GM21786 (cell line): ENCODE data around the gene GZMA.
"Not testable (repeated sequence)": the region's sequence is repeated elsewhere in the genome, so short reads cannot be mapped to it uniquely, and the experiment has no call there.

Experiments
- ATAC-seq: cut with Tn5 transposase; IDR thresholded peaks from one replicate; pipeline ENCODE4 v1.9.1; 2021; ENCODE audit not compliant: unreplicated experiment

The GZMA gene

DNA sequence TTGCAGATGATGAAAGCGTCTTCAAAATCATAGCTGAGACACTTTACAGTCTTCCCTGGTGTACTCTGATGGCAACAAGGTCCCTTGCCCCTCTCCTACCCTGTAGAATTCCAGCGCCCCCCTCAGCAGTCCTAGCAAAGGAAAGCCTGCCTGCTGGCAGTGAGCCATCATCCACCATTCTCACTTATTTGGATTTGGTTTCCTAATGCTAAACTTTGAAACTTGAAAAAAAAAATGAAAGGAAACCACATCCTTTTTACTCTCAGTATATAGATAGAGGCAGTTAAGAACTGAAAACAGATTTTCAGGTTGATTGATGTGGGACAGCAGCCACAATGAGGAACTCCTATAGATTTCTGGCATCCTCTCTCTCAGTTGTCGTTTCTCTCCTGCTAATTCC is at the start of gene GZMA:
Gene GZMA, plus strand, starts transcription at position 299 of the 400 bp plus-strand sequence. Its CDS starts 37 bp downstream, at position 336.
- ATAC-seq, result no peak

DNA sequence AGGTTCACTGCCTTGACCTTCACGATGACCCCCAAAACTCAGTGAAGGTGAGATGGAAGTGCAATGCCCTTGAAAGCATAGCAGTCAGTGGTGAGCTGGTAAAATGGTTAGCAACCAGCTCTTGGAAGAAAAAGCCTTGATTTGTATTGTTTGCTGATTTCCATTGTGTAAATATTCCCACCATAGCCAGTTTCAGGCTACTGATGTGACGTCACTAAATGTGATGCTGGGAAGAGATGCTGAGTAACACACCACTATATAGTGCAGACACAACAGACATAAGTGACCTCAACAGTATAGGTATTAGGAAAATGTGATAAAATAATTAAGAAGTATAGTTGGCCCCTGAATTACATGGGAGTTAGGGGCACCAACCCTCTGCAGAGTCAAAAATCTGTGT is 47.3 kb upstream of the GZMA start:
- ATAC-seq, result no peak

DNA sequence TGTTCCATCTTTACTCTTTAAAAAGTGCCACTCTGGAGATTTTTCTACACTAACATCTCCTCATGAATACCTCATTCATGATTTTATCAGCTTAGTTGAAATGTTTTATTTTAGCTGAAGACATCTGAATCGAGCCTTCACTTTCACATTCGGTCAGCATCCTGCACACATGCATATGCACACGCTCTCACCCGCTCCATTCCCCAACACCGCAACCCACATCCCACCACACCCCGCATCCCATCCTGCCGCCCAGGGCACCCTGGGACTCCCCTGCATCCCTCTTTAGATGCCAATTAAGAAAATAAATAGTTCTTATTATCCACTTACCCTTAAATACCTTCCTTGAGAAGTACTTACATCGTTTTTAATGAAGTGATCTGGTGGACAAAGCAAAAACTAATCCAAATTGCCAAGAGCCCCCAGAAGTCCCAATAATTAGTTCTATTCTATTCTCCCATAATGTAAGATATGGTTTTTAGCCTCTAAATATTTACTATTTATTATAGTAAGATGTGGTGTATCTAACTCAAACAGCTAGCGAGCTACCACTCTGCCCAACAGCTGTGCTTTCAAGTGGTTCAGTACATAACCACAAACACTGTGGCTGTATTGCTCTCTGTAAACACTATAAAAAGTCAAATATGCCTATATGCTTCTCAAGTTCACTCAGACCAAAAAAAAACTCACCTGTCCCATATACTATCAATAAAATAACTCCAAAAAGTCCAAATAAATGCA is 40.2 kb upstream of the GZMA start:
- ATAC-seq, result no peak

DNA sequence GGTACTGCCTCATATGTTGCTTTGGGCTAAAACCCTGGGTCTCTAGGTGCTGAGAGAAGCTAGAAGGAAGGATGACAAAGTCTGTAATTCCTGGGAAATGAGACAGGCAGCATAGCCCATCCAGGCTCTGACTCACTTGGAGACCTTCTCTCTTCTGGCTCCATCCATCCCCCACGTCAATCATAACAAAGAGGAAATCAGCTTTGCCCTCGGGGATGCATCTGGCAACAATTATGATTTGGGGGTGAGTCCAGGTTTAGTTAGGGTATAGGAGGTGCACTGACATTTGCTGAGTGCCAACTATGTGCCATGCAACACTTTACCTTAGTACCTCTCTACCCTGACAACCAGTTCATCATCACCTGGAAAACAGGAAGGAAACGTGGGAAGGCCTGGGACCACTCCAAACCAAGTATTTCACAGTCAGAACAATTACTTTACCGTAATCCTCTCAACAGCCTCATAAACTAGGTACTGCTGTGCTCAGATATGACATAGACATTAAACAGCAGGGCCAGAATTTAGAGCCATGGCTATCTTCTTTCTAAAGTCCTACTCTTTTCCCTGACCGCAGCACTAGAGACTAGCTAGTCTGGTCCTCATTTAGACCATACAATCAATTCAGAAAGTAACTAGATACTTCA is 39.1 kb upstream of the GZMA start:
- ATAC-seq, result no peak

DNA sequence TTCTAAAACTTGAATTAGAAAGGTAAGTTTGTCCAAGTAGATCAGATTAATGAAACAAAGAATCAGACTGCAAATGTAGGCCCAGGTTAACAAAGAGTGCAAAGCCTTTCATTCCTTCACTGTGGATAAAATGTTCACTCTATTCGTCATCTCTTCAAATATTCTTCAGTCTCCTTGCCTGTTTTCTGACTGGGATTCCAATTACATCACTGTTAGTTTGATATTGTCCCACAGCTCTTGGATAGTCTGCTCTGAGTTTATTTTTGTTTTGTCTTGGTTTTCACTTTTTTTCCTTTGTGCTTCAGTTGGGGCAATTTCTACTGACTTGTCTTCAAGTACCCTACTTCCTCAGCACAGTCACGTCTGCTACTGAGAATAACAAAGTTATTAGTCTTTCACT is 38.5 kb upstream of the GZMA start:
- no peak for ATAC-seq

DNA sequence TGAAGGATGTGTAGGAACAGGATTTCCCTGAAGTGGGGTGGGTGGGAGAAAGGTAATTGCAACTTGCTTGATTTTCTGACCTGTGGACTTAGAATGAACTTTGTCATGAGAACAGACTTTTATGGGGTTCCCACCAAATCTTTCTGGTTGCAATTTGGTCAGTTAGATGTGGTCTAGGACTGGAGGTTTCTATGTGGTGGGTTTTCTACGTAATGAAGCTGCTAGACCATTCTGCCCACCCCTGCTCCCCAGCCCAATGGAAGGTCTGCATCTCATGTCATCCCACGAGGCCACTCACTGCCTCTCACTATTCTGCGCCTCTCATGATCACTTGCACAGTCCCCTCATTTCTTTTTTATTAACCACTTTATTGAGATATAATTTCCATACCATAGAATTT is 37.9 kb upstream of the GZMA start:
- no peak for ATAC-seq

DNA sequence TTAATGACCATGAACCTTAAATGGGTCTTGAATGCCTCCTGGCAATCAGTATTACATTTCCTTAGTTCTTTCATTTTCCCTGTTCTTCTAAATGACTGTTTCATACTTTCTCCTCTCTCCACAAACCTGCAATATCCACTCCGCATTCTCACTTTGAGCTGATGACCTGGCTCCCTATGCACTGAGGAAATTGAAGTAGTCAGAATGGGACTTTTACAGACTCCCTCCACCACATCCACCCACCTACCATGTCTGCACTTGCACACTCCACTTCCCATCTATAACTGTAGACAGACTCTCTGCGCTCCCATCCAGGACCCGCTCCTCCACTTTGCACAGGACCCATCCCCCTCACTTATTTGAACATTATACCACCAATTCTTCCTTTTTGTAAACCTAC is 36.2 kb upstream of the GZMA start:
- ATAC-seq, result no peak

DNA sequence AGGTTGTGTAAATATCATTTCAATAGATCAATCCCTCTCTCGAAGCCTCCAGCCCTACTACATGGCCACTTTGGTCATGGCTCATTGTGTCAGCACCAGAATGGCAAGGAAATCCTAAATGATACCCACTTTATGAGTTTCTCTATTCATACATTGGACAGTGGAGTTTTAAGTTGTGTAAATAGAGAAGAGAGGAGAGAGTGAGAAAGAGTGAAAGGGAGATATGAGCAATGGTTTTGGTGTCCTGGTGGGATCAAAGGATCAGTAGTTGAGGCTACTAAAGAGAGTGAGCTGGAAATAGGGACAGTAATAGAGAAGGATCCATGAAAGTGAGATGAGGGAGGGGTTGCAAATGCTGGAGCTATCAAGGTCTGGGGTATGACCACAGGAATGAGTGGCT is 31.5 kb upstream of the GZMA start:
- no peak for ATAC-seq

DNA sequence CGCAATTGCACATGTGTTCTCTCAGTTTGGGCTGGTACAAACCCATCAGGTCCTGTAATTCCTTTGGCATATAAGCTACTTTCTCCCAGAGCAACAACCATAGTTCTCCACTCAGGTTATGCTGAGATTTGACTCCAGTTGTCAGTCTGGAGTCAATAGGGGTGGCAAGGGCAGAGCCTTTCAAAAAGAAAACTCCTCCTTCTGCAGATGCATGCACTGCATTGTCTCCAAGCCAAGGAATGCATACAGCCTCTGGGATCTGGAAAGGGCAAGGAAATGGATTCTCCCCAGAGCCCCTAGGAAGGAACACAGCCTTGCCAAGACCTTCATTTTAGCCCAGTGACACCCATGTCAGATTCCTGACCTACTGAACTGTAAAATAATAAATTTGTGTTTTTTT is 31.0 kb upstream of the GZMA start:
- no peak for ATAC-seq

DNA sequence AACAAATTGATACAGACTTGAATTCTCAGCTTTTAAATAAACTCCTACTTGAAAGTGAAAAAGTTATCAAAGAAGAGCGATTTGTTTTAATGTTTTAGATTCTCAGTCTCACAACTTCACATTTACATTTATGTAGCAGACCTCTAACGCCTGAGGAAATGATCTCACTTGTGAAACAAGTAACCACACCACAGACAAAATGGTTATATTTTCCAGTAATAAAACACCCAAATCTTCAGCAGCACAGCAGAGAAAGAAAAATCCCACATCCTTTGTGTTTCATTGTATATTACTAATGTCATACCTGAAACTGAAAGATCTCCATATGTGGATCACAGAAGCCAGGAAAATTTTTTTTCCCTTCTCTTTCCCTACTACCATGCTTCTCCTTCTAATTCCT is 29.8 kb upstream of the GZMA start:
- ATAC-seq, result no peak

DNA sequence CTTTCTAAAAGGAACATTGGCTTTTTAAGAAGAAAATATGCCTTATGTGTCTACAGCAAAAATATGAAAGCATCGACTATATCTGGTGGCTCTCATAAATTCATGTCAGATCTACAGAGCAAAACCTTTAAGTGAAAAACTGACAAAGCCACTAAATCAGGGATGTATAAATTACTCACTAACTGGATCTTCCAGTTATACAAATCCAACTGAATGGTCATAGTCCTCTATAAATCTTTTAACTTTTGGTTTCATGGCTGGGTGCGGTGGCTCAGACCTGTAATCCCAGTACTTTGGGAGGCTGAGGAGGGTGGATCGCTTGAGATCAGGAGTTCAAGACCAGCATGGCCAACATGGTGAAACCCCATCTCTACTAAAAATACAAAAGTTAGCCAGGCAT is 29.2 kb upstream of the GZMA start:
- no peak for ATAC-seq

DNA sequence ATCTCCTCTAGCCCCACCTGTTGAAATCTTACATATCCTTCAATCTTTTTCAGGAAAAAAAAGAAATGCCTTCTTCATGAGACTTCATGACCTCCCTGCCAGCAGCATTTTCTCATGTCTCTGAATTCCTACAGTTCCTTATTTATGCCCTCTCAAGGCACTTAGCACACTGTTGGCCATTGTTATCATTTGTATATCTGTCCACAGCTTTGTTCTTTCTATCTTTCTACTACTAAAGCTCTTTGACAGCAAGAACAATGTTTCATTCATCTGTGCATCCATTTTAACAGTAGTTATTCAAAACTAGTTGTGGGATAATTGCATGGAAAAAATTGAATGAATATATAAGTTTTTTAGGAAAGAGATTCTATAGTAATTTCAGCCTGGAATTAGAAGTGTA is 20.9 kb upstream of the GZMA start:
- no peak for ATAC-seq

DNA sequence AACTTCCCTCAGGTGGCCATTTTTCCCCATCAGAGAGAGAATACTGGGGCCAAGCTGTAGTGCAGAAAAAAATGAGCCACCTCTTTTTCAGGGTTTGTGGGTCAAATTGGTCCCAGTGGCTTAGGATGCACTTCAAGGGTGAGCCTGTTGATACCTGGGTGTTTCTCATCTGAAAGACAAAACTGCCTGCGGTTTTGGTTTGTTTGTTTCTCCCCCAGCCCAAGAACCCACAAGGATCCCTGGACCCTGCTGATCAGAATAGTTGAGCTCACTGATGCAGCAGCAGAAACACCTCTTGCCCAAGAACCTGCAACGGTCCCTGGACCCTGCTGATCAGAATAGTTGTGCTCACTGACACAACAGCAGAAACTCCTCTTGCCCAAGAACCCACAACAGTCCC is 13.1 kb upstream of the GZMA start:
- ATAC-seq, result not testable (repeated sequence)

DNA sequence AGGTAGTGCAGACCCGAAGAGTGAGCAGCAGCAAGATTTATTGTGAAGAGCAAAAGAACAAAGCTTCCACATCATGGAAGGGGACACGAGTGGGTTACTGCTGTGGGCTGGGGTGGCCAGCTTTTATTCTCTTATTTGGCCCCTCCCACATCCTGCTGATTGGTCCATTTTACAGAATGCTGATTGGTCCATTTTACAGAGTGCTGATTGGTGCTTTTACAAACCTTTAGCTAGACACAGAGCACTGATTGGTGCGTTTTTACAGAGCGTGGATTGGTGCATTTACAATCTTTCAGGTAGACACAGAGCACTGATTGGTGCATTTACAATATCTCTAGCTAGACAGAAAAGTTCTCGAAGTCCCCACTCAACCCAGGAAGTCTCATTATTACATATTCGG is 11.4 kb upstream of the GZMA start:
- ATAC-seq, result not testable (repeated sequence)

DNA sequence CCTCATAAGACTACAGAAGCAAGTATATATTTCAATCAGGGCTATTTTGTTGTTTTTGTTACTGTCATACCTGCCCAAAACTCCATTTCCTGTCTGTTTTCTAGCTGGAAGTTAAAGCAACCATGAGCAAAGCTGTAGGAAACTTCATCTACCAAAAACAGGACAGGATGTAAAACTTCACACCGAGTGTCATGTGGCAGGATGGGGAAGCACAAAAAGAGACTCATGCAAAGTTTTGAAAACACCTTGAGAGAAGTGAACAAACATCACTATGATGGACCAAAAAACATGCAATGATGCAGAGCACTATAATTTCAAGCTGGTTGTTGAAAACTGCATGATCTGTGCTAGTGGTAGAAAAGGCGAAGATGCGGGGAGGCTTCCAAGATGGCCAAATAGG is 6.3 kb upstream of the GZMA start:
- no peak for ATAC-seq

DNA sequence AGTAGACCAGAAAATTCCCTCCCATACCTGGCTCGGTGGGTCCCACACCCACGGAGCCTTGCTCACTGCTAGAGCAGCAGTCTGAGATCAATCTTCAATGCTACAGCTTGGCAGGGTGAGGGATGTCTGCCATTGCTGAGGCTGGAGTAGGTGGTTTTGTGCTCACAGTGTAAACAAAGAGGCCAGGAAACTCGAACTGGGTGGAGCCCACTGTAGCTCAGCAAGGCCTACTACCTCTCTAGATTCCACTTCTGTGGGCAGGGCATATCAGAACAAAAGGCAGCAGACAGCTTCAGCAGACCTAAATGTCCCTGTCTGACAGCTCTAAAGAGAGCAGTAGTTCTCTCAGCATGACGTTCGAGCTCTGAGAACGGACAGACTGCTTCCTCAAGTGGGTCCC is 5.6 kb upstream of the GZMA start:
- ATAC-seq, result no peak

DNA sequence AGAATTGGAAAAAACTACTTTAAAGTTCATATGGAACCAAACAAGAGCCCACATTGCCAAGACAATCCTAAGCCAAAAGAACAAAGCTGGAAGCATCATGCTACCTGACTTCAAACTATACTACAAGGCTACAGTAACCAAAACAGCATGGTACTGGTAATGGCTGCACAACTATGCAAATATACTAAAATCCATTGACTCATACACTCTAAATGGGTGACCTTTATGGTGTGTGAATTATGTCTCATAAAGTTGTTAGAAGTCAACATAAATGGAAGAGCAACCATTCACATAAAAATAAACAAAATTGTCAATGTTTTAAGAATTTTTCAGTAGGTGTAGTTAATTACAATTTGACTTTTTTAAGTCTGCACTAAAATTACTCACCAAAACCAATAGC is 1.3 kb upstream of the GZMA start:
- not testable (repeated sequence) for ATAC-seq

DNA sequence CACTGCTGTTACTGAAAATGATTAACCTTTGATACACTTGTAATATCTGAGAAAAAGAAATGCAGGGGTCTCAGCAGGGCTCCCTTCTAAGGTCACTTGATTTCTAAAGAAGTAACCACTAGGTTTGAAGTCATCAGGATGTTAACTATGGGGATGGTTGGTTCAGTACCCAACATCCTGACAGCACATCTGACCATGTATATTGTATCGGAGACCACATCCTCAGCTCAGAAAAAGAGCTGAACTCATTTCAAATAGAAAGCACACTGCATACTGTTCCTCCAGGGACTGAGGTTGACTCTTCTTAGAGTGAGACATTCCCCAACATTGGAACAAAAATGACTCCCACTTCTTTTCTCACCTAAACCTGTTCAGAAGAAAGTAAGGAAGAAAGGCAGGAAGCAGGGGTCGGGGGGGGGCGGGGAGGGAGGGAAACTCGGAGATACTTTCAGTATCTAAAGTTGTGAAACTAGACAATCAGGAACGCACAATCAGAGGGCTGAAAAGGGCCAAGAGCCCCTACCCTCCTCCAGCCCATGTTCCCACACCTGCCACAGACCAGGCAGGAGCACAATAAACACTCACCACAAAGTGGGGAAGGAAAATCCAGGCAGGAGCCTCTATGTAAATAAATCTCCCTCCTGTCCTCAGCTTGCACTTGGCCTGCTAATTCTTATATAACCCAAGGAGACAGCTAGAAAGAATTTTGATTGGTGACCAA is 730 bp upstream of the GZMA start:
- no peak for ATAC-seq

DNA sequence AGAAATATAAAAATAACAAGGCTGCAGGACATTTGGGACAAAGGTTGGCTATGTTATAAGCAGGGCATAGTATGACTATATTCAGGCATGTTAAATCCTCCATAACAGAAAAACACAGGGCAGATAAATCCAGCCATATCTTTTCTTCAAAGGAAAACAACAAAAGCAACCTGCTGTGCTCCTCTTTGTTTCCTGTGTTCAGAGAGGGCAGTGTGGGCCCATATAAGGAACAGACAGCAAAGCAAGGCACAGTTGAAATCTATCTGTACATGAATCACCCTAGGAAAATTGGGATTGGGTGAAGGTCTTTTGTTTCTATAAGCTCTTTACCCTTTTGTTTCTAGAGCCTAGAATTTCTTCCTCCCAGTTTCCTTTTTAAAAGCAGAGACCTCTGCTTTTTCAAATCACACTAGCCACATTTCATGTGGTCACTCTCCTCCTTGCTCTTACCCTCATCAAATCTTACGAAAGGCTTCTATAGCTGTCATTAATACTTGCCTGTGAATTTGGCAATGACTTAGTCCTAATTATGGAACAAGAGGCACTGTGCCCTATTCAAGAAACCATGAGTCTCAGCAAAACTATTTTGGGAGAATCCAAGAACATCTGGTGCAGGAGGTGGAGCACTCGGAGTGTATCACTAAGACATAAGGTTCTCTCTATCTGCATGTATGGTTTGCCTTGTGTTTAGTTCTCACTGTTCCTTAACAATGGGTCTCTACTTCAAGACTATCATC is 1.8 kb downstream of the GZMA start:
- ATAC-seq, result no peak

DNA sequence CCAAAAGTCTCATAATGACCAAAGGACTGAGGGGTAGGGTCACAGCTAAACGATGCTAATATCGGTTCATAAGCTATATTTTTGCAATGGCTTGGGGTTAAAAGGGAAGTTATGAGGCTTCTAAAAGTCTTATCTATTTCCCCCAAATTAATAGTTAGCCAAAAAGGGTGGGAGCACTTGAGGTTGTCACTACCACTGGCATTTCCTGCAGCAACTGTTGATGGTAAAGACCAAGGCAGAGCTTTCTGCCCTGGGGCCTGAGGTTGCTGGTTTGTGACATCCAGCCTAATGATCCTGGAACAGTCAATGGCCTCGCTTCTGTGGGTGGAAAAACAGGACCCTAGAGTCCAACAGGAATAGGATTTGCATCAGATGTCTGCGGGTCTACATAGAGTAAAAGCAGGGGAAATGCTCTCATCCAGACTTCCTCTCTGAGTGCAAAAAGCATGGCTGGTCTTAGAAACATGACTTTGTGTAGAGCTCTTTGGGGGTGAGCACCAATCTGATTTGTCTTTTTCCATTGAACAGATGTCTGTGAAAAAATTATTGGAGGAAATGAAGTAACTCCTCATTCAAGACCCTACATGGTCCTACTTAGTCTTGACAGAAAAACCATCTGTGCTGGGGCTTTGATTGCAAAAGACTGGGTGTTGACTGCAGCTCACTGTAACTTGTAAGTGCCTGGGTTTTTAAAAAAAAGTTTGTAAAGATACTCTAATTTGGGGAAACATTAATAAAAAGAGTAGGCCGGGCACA is 2.7 kb downstream of the GZMA start:
- no peak for ATAC-seq

DNA sequence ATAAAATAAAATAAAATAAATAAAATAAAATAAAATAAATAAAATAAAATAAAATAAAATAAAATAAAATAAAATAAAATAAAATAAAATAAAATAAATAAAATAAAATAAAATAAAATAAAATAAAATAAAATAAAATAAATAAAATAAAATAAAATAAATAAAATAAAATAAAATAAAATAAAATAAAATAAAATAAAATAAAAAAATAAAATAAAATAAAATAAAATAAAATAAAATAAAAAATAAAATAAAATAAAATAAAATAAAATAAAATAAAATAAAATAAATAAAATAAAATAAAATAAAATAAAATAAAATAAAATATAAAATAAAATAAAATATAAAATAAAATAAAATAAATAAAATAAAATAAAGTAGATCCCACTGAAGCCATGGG is 3.5 kb downstream of the GZMA start:
- ATAC-seq, result not testable (repeated sequence)
